ENCODE data around the gene GATA1. TPM values are rescaled to one million over a fixed set of nuclear protein-coding genes. Genes with fewer than 3 reads are reported as not detected.
A peak's percentile ranks its signal among the peaks of the same experiment; 100 is the strongest.

The GATA1 gene
- total RNA-seq, 1 donor from 2014 or later, result 0.87 TPM

DNA sequence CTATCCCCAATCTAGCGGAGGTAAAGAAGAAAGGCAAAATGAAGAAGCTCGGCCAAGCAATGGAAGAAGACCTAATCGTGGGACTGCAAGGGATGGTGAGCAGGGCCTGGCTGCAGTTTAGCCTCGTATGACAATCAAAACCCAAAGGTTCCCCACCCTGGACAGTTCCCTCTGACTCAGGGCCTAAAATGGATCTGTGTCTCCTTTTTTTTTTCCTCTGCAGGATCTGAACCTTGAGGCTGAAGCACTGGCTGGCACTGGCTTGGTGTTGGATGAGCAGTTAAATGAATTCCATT, 16.5 kb downstream of the GATA1 start:
- Histone ChIP-seq H3K4me3 (peak overlapping the region; percentile 58), H3K9me3 (no peaks in the 10 kb centered on the region), H3K4me1 (peaks cover 4% of the 10 kb centered on the region), H3K27me3 (no peaks in the 10 kb centered on the region), H3K27ac (peak overlapping the region; percentile 92), H3K36me3 (no peaks in the 10 kb centered on the region)
- intact Hi-C loops (cut with DNase I), result no loop called here
- TF ChIP-seq, protein P1, sequence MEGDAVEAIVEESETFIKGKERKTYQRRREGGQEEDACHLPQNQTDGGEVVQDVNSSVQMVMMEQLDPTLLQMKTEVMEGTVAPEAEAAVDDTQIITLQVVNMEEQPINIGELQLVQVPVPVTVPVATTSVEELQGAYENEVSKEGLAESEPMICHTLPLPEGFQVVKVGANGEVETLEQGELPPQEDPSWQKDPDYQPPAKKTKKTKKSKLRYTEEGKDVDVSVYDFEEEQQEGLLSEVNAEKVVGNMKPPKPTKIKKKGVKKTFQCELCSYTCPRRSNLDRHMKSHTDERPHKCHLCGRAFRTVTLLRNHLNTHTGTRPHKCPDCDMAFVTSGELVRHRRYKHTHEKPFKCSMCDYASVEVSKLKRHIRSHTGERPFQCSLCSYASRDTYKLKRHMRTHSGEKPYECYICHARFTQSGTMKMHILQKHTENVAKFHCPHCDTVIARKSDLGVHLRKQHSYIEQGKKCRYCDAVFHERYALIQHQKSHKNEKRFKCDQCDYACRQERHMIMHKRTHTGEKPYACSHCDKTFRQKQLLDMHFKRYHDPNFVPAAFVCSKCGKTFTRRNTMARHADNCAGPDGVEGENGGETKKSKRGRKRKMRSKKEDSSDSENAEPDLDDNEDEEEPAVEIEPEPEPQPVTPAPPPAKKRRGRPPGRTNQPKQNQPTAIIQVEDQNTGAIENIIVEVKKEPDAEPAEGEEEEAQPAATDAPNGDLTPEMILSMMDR (IDR thresholded peaks at IDR 0.05), result no peak
- DNase-seq (no peak), ATAC-seq (no peak)

DNA sequence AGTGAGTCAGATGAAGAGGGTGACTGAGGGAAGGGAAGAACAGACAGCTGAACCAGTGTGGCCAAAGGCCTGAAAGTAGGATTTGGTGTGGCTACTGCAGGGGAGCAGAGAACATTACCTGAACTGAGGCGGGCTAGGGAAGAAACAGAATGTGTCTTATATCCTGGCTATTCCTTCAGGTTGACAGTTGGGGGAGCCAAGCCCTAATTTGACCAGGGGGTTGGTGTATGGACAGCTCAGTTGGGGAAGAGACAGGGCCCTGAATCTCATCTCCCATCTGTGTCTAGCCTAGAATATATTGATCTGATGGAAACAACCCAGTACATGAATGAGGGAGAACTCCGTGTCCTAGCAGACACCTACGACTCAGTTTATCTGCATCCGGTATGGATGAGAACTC, 19.7 kb downstream of the GATA1 start:
- H3K4me3 ChIP-seq, result no peak overlapping the region
- no peak overlapping the region for H3K27ac ChIP-seq
- no peak for ATAC-seq
- intact Hi-C loops (cut with DNase I), result no loop called here
- TF ChIP-seq, protein P1 (IDR thresholded peaks at IDR 0.05), result no peak
- no peak for DNase-seq
- H3K27me3 ChIP-seq, result no peaks in the 10 kb centered on the region
- H3K4me1 ChIP-seq, result no peaks in the 10 kb centered on the region
- no peaks in the 10 kb centered on the region for H3K9me3 ChIP-seq
- no peaks in the 10 kb centered on the region for H3K36me3 ChIP-seq

DNA sequence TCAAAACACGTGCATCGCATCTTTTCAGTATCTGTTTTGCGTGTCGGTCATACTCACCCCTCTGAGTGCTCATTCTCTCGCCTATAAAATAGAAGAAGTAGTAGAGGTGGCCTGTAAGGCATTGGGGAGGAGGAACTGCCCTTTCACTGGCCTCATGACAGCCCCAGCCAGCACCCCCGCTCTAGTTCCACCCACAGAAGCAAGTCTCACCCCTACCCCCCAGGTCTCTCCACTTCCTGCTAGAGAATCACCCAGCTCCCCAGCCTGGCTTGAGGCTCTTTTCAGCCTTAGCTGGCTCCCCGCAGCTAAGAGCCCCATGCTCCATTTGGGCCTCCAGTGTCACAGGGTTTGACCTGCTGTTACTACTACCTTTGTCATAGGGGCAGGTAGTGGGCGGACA, 27.3 kb downstream of the GATA1 start:
- H3K4me3 ChIP-seq, result no peak overlapping the region
- H3K36me3 ChIP-seq, result no peaks in the 10 kb centered on the region
- TF ChIP-seq, protein P1 (IDR thresholded peaks at IDR 0.05), result no peak
- no peaks in the 10 kb centered on the region for H3K4me1 ChIP-seq
- intact Hi-C loops (cut with DNase I), result no loop called here
- H3K27ac ChIP-seq, result no peak overlapping the region
- peak; percentile 88 for ATAC-seq
- DNase-seq, result no peak
- no peaks in the 10 kb centered on the region for H3K27me3 ChIP-seq
- H3K9me3 ChIP-seq, result no peaks in the 10 kb centered on the region

DNA sequence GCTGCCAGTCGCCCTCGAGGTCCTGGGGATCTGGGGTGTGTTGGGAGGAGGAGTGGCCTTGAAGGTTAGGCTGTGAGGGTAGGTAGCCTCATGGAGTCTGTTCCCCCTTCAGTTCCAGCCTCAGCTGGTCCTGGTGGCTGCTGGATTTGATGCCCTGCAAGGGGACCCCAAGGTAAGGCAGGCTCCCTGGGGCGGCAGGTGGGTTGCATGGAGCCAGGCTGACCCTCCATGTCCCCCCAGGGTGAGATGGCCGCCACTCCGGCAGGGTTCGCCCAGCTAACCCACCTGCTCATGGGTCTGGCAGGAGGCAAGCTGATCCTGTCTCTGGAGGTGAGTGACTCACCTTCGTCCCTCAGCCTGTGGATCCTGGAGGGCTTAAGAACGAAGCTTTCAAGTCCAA, 28.3 kb downstream of the GATA1 start:
- no peaks in the 10 kb centered on the region for H3K4me1 ChIP-seq
- TF ChIP-seq, protein P1 (IDR thresholded peaks at IDR 0.05), result no peak
- no peak overlapping the region for H3K27ac ChIP-seq
- no peak for ATAC-seq
- no peaks in the 10 kb centered on the region for H3K27me3 ChIP-seq
- no peak for DNase-seq
- intact Hi-C loops (cut with DNase I), result no loop called here
- H3K4me3 ChIP-seq, result no peak overlapping the region
- H3K9me3 ChIP-seq, result no peaks in the 10 kb centered on the region
- no peaks in the 10 kb centered on the region for H3K36me3 ChIP-seq

DNA sequence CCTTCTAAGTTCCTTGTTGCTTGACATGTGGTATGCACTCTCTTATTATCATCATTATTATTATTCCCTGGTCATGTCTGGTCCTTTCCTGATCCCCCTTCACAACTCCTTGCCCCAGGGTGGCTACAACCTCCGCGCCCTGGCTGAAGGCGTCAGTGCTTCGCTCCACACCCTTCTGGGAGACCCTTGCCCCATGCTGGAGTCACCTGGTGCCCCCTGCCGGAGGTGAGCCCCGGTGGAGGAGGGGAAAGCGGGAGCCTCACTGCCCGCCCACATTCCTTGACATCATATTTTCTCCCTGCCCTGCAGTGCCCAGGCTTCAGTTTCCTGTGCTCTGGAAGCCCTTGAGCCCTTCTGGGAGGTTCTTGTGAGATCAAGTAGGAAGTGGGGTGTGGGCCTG, 28.9 kb downstream of the GATA1 start:
- Histone ChIP-seq H3K27me3 (no peaks in the 10 kb centered on the region), H3K4me1 (no peaks in the 10 kb centered on the region), H3K27ac (no peak overlapping the region), H3K36me3 (no peaks in the 10 kb centered on the region), H3K4me3 (no peak overlapping the region), H3K9me3 (no peaks in the 10 kb centered on the region)
- intact Hi-C loops (cut with DNase I), result no loop called here
- no peak for DNase-seq
- TF ChIP-seq, protein P1 (IDR thresholded peaks at IDR 0.05), result no peak
- no peak for ATAC-seq

- Histone ChIP-seq H3K4me3 (no peak overlapping the region), H3K9me3 (no peaks in the 10 kb centered on the region), H3K27ac (no peak overlapping the region), H3K27me3 (no peaks in the 10 kb centered on the region), H3K36me3 (no peaks in the 10 kb centered on the region), H3K4me1 (no peaks in the 10 kb centered on the region)
- no peak for DNase-seq
- intact Hi-C loops (cut with DNase I), result no loop called here
- TF ChIP-seq, protein P1 (IDR thresholded peaks at IDR 0.05), result no peak
- no peak for ATAC-seq
These were observed 29.8 kb downstream of the GATA1 start for GRCh38 chrX:48816014-48816810.
